ENCODE measurements around the gene LSG1.

Gene LSG1

DNA sequence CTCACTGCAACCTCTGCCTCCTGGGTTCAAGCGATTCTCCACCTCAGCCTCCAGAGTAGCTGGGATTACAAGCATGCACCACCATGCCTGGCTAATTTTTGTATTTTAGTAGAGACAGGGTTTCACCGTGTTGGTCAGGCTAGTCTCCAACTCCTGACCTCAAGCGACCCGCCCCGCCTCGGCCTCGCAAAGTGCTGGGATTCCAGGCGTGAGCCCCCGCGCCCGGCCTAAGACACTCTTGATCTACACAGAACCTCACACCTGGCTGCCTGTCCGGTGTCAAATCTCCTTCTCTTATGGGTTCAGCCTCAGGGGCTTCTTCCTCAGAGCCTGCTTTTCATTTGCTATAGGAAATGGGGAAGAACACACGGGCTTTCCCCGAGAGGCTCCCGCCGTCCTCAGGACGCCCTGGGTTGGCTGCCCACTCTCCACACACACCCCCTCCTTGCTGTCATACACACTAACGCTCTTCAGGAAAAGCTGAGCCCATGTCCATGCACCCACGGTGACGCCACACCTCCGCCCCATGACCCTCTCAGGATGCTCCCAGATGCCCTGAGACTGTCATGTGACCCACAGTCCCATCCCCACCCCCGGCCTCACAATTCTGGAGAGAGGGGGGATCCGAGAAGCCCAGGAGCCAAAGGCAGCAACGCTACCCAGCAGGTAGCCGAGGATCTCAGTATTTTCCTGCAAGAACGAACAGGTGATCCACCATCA is 49.2 kb downstream of the LSG1 start:
- Histone ChIP-seq H3K4me1 (ENCODE audit: control insufficient read depth in 5 of 5, insufficient read depth in 5 of 5, low read length in 5 of 5) (peaks cover 0 to 6% (median 0%) of the 10 kb centered on the region in 5 donors), H3K27me3 (ENCODE audit: control insufficient read depth in 5 of 5, insufficient read depth in 4 of 5, low read length in 5 of 5) (no peaks in the 10 kb centered on the region), H3K4me3 (ENCODE audit: low read depth in 1 of 5, low read length in 5 of 5) (no peak overlapping the region), H3K9me3 (ENCODE audit: control insufficient read depth in 5 of 5, low read length in 5 of 5) (no peaks in the 10 kb centered on the region), H3K27ac (ENCODE audit: low read depth, low read length) (no peak overlapping the region), H3K36me3 (ENCODE audit: control insufficient read depth in 5 of 5, insufficient read depth in 5 of 5, low read length in 5 of 5) (peaks cover 0 to 42% (median 16%) of the 10 kb centered on the region in 5 donors), H3K9ac (ENCODE audit: low read length in 5 of 5) (no peak overlapping the region)

DNA sequence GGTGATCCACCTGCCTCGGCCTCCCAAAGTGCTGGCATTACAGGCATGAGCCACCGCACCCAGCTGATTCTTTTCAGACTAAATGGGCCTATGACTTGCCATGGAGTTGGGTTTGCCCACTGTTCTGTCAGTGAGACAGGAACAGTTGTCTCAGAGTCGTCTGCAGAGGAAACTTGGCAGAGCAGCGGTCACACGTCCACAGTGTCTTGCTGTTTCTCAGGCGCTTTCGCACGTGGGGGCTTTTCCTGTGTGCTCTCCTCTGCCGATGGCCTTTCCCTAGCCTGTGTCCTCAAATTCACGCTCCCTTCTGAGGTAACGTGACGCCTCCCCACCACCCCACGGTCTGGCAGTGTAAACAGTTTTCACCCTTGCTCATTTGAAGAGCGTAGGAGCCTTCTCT is 50.0 kb downstream of the LSG1 start:
- H3K9ac ChIP-seq (ENCODE audit: low read length in 5 of 5) = no peak overlapping the region
- peaks cover 0 to 37% (median 16%) of the 10 kb centered on the region in 5 donors for H3K36me3 ChIP-seq (ENCODE audit: control insufficient read depth in 5 of 5, insufficient read depth in 5 of 5, low read length in 5 of 5)
- H3K27ac ChIP-seq (ENCODE audit: low read depth, low read length) = no peak overlapping the region
- H3K27me3 ChIP-seq (ENCODE audit: control insufficient read depth in 5 of 5, insufficient read depth in 4 of 5, low read length in 5 of 5) = no peaks in the 10 kb centered on the region
- H3K4me1 ChIP-seq (ENCODE audit: control insufficient read depth in 5 of 5, insufficient read depth in 5 of 5, low read length in 5 of 5) = peaks cover 0 to 6% (median 0%) of the 10 kb centered on the region in 5 donors
- no peaks in the 10 kb centered on the region for H3K9me3 ChIP-seq (ENCODE audit: control insufficient read depth in 5 of 5, low read length in 5 of 5)
- H3K4me3 ChIP-seq (ENCODE audit: low read depth in 1 of 5, low read length in 5 of 5) = no peak overlapping the region

DNA sequence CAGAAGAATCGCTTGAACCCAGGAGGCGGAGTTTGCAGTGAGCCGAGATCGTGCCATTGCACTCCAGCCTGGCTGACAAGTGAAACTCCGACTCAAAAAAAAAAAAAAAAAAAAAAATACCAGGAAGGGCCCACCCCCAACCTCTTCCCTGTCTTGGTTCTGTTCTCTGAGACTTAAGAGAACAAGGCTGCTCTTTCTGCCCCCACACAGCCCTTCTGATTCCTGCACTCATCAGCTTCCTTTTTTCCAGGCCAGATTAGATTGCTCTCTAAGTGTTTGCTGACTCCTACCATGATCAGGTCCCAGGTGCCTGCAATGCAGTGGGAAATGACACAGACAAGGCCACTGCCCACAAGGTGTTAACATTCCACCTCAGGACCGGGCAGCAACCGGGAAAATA is 51.8 kb downstream of the LSG1 start:
- no peaks in the 10 kb centered on the region for H3K27me3 ChIP-seq (ENCODE audit: control insufficient read depth in 5 of 5, insufficient read depth in 4 of 5, low read length in 5 of 5)
- H3K36me3 ChIP-seq (ENCODE audit: control insufficient read depth in 5 of 5, insufficient read depth in 5 of 5, low read length in 5 of 5) = peaks cover 0 to 36% (median 14%) of the 10 kb centered on the region in 5 donors
- no peak overlapping the region for H3K9ac ChIP-seq (ENCODE audit: low read length in 5 of 5)
- H3K4me1 ChIP-seq (ENCODE audit: control insufficient read depth in 5 of 5, insufficient read depth in 5 of 5, low read length in 5 of 5) = peaks cover 0 to 6% (median 0%) of the 10 kb centered on the region in 5 donors
- no peak overlapping the region for H3K4me3 ChIP-seq (ENCODE audit: low read depth in 1 of 5, low read length in 5 of 5)
- no peaks in the 10 kb centered on the region for H3K9me3 ChIP-seq (ENCODE audit: control insufficient read depth in 5 of 5, low read length in 5 of 5)
- H3K27ac ChIP-seq (ENCODE audit: low read depth, low read length) = no peak overlapping the region

DNA sequence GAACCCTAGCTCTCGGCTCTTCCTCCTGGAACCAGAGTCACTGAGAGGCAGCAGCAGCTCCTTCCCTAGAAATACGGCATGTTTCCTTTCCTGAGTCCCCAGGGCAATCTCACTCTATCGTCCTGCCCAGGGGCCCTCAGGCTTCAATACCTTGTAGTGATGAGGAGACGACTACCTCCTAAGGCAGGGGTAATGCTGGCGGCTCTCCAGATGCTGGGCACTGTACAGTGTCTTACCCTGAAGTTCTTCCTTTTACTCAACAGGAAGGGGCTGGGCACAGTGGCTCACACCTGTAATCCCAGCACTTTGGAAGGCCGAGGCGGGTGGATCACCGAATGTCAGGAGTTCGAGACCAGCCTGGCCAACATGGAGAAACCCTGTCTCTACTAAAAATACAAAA is 52.2 kb downstream of the LSG1 start:
- H3K27ac ChIP-seq (ENCODE audit: low read depth, low read length) = no peak overlapping the region
- no peaks in the 10 kb centered on the region for H3K9me3 ChIP-seq (ENCODE audit: control insufficient read depth in 5 of 5, low read length in 5 of 5)
- peaks cover 0 to 6% (median 0%) of the 10 kb centered on the region in 5 donors for H3K4me1 ChIP-seq (ENCODE audit: control insufficient read depth in 5 of 5, insufficient read depth in 5 of 5, low read length in 5 of 5)
- no peak overlapping the region for H3K9ac ChIP-seq (ENCODE audit: low read length in 5 of 5)
- H3K27me3 ChIP-seq (ENCODE audit: control insufficient read depth in 5 of 5, insufficient read depth in 4 of 5, low read length in 5 of 5) = no peaks in the 10 kb centered on the region
- H3K4me3 ChIP-seq (ENCODE audit: low read depth in 1 of 5, low read length in 5 of 5) = no peak overlapping the region
- H3K36me3 ChIP-seq (ENCODE audit: control insufficient read depth in 5 of 5, insufficient read depth in 5 of 5, low read length in 5 of 5) = peaks cover 0 to 32% (median 12%) of the 10 kb centered on the region in 5 donors

DNA sequence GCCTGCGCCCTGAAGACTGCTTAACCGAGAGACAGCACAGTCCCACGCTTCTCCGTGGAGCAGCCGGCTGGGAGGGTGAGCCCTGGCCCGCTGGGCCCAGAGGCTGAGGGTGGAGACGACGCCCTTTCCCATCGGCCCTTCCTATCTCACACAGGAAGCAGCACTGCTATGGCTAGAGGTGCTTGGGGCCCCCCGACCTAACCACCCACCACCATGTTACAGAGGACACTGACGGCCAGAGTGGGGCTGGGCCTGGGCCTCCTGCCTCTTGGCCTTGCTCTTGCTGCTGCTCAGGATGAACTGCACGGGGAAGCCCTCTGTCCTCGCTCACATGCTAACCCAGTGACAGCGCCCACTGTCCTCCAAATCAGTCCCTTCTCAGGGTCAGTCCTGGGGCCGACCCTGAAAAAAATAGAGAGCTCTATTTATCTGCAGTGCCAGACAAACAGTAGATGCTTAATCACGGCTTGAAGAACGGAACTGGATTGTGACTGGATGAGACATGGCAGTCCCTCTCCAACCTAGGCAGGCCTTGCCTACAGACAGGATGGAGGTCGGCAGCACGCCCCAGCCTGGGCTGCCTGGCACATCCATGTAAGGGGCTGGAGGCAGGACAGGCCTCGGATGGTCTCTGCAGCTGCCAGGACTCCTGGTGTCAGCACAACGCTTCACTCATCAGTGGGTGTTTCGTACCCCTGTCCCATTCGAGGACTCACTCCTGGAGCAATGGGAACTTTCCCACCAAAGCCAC is 53.0 kb downstream of the LSG1 start:
- Histone ChIP-seq H3K27ac (ENCODE audit: low read depth, low read length) (no peak overlapping the region), H3K27me3 (ENCODE audit: control insufficient read depth in 5 of 5, insufficient read depth in 4 of 5, low read length in 5 of 5) (no peaks in the 10 kb centered on the region), H3K9ac (ENCODE audit: low read length in 5 of 5) (no peak overlapping the region), H3K9me3 (ENCODE audit: control insufficient read depth in 5 of 5, low read length in 5 of 5) (no peaks in the 10 kb centered on the region), H3K36me3 (ENCODE audit: control insufficient read depth in 5 of 5, insufficient read depth in 5 of 5, low read length in 5 of 5) (peaks cover 0 to 31% (median 12%) of the 10 kb centered on the region in 5 donors), H3K4me1 (ENCODE audit: control insufficient read depth in 5 of 5, insufficient read depth in 5 of 5, low read length in 5 of 5) (peaks cover 0 to 6% (median 0%) of the 10 kb centered on the region in 5 donors), H3K4me3 (ENCODE audit: low read depth in 1 of 5, low read length in 5 of 5) (no peak overlapping the region)

DNA sequence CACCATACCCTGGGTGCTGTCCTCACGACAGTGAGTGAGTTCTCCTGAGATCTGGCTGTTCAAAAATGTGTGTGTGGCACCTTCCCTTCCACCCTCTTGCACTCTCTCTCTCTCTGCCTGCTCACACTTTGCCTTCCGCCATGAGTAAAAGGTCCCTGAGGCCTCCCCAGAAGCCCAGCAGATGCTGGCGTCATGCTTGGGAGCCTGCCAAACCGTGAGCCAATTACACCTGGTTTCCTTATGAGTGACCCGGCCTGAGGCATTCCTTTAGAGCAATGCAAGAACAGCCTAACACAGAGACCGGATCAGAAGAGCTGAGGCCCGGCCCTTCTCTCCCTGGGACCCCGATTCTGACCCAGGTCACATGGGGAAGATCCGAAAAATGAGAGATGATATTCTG is 54.2 kb downstream of the LSG1 start:
- Histone ChIP-seq H3K36me3 (ENCODE audit: control insufficient read depth in 5 of 5, insufficient read depth in 5 of 5, low read length in 5 of 5) (peaks cover 0 to 22% (median 10%) of the 10 kb centered on the region in 5 donors), H3K9me3 (ENCODE audit: control insufficient read depth in 5 of 5, low read length in 5 of 5) (no peaks in the 10 kb centered on the region), H3K27ac (ENCODE audit: low read depth, low read length) (no peak overlapping the region), H3K4me1 (ENCODE audit: control insufficient read depth in 5 of 5, insufficient read depth in 5 of 5, low read length in 5 of 5) (peaks cover 0 to 6% (median 0%) of the 10 kb centered on the region in 5 donors), H3K4me3 (ENCODE audit: low read depth in 1 of 5, low read length in 5 of 5) (no peak overlapping the region), H3K9ac (ENCODE audit: low read length in 5 of 5) (no peak overlapping the region), H3K27me3 (ENCODE audit: control insufficient read depth in 5 of 5, insufficient read depth in 4 of 5, low read length in 5 of 5) (no peaks in the 10 kb centered on the region)

DNA sequence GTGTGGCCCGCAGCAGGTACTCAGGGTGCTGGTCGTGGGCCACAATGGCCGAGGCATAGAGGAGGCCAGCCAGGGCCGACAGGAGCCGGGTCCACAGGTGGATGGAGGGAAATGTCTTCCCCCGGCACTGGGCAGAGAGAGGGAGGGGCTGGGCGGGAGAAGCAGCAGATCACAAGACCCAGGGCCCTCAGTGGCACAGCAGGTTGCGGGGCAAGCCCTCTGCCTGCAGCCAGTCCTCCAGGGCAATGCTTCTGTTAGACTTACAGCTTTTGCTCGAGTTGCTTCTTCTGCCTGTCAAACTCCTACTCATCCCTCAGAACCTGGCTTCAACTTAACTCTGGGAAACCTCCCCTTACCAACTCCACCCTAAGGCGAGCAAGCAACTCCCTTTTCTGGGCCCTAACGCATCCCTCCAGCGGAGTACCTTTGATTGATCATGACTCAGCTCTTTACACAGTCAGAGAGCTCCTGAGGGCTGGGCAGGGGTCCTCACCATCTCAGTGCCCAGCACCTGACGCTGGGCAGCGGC is 54.8 kb downstream of the LSG1 start:
- Histone ChIP-seq H3K9me3 (ENCODE audit: control insufficient read depth in 5 of 5, low read length in 5 of 5) (no peaks in the 10 kb centered on the region), H3K27ac (ENCODE audit: low read depth, low read length) (no peak overlapping the region)

DNA sequence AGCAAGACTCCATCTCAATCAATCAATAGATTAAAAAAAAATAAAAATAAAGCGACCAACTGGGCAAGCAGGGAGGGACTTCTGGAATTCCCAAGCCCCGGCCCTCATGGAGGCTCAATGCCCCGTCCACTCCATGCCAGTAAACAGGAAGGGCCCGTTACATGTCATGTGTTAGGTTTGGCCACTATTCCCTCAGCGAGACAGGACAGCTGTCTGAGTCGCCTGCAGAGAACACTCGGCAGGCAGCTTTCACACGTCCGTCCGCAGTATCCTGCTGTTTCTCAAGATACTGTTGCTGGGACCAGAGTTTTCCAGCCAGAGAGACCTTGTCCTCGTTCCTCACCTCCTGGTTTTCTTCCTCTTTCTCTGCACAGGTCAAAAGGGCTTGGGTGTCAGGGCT is 56.8 kb downstream of the LSG1 start:
- H3K4me3 ChIP-seq (ENCODE audit: low read depth in 1 of 5, low read length in 5 of 5) = no peak overlapping the region
- H3K36me3 ChIP-seq (ENCODE audit: control insufficient read depth in 5 of 5, insufficient read depth in 5 of 5, low read length in 5 of 5) = peaks cover 0 to 17% (median 10%) of the 10 kb centered on the region in 5 donors
- no peak overlapping the region for H3K27ac ChIP-seq (ENCODE audit: low read depth, low read length)
- no peaks in the 10 kb centered on the region for H3K4me1 ChIP-seq (ENCODE audit: control insufficient read depth in 5 of 5, insufficient read depth in 5 of 5, low read length in 5 of 5)
- H3K9ac ChIP-seq (ENCODE audit: low read length in 5 of 5) = no peak overlapping the region
- H3K9me3 ChIP-seq (ENCODE audit: control insufficient read depth in 5 of 5, low read length in 5 of 5) = no peaks in the 10 kb centered on the region
- no peaks in the 10 kb centered on the region for H3K27me3 ChIP-seq (ENCODE audit: control insufficient read depth in 5 of 5, insufficient read depth in 4 of 5, low read length in 5 of 5)

More for the DNA sequence above, 54.8 kb downstream of the LSG1 start:
- Histone ChIP-seq H3K27me3 (ENCODE audit: control insufficient read depth in 5 of 5, insufficient read depth in 4 of 5, low read length in 5 of 5) (no peaks in the 10 kb centered on the region), H3K36me3 (ENCODE audit: control insufficient read depth in 5 of 5, insufficient read depth in 5 of 5, low read length in 5 of 5) (peaks cover 0 to 21% (median 10%) of the 10 kb centered on the region in 5 donors), H3K9ac (ENCODE audit: low read length in 5 of 5) (no peak overlapping the region), H3K4me3 (ENCODE audit: low read depth in 1 of 5, low read length in 5 of 5) (no peak overlapping the region), H3K4me1 (ENCODE audit: control insufficient read depth in 5 of 5, insufficient read depth in 5 of 5, low read length in 5 of 5) (peaks cover 0 to 6% (median 0%) of the 10 kb centered on the region in 5 donors)

DNA sequence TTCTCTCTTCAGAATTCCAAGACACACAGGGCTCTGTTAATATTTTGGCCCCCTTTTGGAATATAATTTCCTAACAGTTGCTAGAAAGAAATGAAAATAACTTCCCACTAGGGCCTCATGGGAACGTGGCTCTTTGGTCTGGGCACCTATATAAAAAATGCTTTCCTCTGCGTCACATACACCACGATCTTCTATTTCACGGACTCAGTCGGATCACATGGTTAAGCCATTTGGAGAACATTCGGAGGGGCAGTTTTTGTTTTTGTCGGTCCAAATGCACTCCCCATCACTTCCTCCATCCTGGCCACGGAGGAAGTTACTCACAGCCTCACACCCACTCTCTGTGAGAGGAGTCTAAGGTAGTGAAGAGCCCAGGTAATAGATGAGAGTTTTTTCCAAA is 59.8 kb downstream of the LSG1 start:
- no peaks in the 10 kb centered on the region for H3K9me3 ChIP-seq (ENCODE audit: control insufficient read depth in 5 of 5, low read length in 5 of 5)
- H3K27ac ChIP-seq (ENCODE audit: low read depth, low read length) = no peak overlapping the region
- peaks cover 0 to 26% (median 15%) of the 10 kb centered on the region in 5 donors for H3K36me3 ChIP-seq (ENCODE audit: control insufficient read depth in 5 of 5, insufficient read depth in 5 of 5, low read length in 5 of 5)
- no peaks in the 10 kb centered on the region for H3K27me3 ChIP-seq (ENCODE audit: control insufficient read depth in 5 of 5, insufficient read depth in 4 of 5, low read length in 5 of 5)
- H3K4me1 ChIP-seq (ENCODE audit: control insufficient read depth in 5 of 5, insufficient read depth in 5 of 5, low read length in 5 of 5) = no peaks in the 10 kb centered on the region
- no peak overlapping the region for H3K4me3 ChIP-seq (ENCODE audit: low read depth in 1 of 5, low read length in 5 of 5)
- no peak overlapping the region for H3K9ac ChIP-seq (ENCODE audit: low read length in 5 of 5)

DNA sequence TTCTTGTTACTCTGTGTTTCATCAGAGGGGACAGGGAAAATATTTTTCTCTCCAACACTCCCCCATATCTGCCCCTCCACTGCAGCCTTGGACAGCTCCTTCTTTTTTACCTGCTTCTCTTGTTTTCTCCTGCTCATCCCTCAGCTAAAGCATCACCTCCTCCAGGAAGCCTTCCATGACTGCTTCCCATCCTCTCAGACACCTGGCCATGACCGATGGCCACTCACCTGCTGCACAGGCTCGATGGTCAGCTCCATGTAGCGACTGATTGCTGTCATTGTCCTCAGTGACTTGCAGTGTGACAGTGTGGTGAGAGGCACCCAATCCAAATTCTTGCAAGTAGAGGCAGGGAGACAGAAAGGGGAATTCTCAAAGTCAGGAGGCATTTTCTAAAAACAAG is 61.3 kb downstream of the LSG1 start:
- H3K27ac ChIP-seq (ENCODE audit: low read depth, low read length) = no peak overlapping the region
- H3K9ac ChIP-seq (ENCODE audit: low read length in 5 of 5) = no peak overlapping the region
- no peaks in the 10 kb centered on the region for H3K9me3 ChIP-seq (ENCODE audit: control insufficient read depth in 5 of 5, low read length in 5 of 5)
- peaks cover 0 to 23% (median 9%) of the 10 kb centered on the region in 5 donors for H3K36me3 ChIP-seq (ENCODE audit: control insufficient read depth in 5 of 5, insufficient read depth in 5 of 5, low read length in 5 of 5)
- H3K27me3 ChIP-seq (ENCODE audit: control insufficient read depth in 5 of 5, insufficient read depth in 4 of 5, low read length in 5 of 5) = no peaks in the 10 kb centered on the region
- no peaks in the 10 kb centered on the region for H3K4me1 ChIP-seq (ENCODE audit: control insufficient read depth in 5 of 5, insufficient read depth in 5 of 5, low read length in 5 of 5)
- no peak overlapping the region for H3K4me3 ChIP-seq (ENCODE audit: low read depth in 1 of 5, low read length in 5 of 5)

Measured in subcutaneous abdominal adipose tissue (tissue), 5 donors.